SK-N-SH (cell line): ENCODE results near the gene RPL15. TPM values are rescaled to one million over a fixed set of nuclear protein-coding genes. Genes with fewer than 3 reads are reported as not detected.

ENCODE experiments used
- CTCF ChIA-PET: fragments of 300-600, 350-600 bp; formaldehyde crosslinking; extraction: SDS; loops from one replicate; lab custom pipeline; 2021; lab: Yijun Ruan, JAX
- POLR2A ChIA-PET: fragments of 350-600 bp; sonication (Branson Sonifier 250); formaldehyde crosslinking; extraction: SDS; loops from one replicate; lab custom pipeline; 2020; ENCODE audit warnings: antibody characterized with exemption, inconsistent platforms; lab: Yijun Ruan, JAX
- DNase-seq: peaks from one replicate; pipeline ENCODE4 v3.0.0; 2012
- H2AFZ ChIP-seq: fragments of 200-600 bp; sonication (generic); 2 replicates; pipeline ENCODE4 v1.8.1; 2016; ENCODE audit warnings: antibody characterized with exemption, mild to moderate bottlenecking, low read depth
- H3F3A ChIP-seq: fragments of 200-600 bp; sonication (generic); replicated peaks from 2 replicates; pipeline ENCODE3; 2016; ENCODE audit warnings: antibody characterized with exemption, mild to moderate bottlenecking; ENCODE audit not compliant: insufficient read depth
- H3K27ac ChIP-seq, 2 experiments: fragments of 200-500 bp in 1 of 2; fragments of 200-600 bp in 1 of 2; sonication (Bioruptor generic) in 1 of 2; sonication (generic), shearing (Covaris generic) in 1 of 2; 2 replicates each; pipeline versions ENCODE4 v1.5.1 to v1.6.1; 2014 to 2016; ENCODE audit warnings: low read depth in 2 of 2, inconsistent platforms in 1 of 2, low read length in 1 of 2, mild to moderate bottlenecking in 1 of 2, mixed read lengths in 1 of 2
- H3K27me3 ChIP-seq: fragments of 200-600 bp; sonication (generic), shearing (Covaris generic); 2 replicates; pipeline ENCODE4 v1.6.1; 2016; ENCODE audit warnings: mixed run types; ENCODE audit not compliant: insufficient read depth
- H3K36me3 ChIP-seq, 2 experiments: fragments of 200-500 bp in 1 of 2; fragments of 200-600 bp in 1 of 2; sonication (Bioruptor generic) in 1 of 2; sonication (generic) in 1 of 2; replicated peaks in 1 of 2; 2 replicates each; pipeline versions ENCODE3 to v1.5.1; 2014 to 2016; ENCODE audit warnings: low read length in 1 of 2, mild to moderate bottlenecking in 1 of 2; ENCODE audit not compliant: insufficient read depth in 2 of 2, control insufficient read depth in 1 of 2
- H3K4me1 ChIP-seq, 2 experiments: fragments of 200-500 bp in 1 of 2; fragments of 200-600 bp in 1 of 2; sonication (Bioruptor generic) in 1 of 2; sonication (generic), shearing (Covaris generic) in 1 of 2; 2 replicates each; pipeline versions ENCODE4 v1.5.1 to v1.6.1; 2014 to 2016; ENCODE audit warnings: low read depth in 1 of 2, low read length in 1 of 2, mixed run types in 1 of 2; ENCODE audit not compliant: insufficient read depth in 2 of 2, control insufficient read depth in 1 of 2
- H3K4me2 ChIP-seq: fragments of 200-600 bp; sonication (generic), shearing (Covaris generic); 2 replicates; pipeline ENCODE4 v1.6.1; 2017; ENCODE audit warnings: mixed run types
- H3K4me3 ChIP-seq, 2 experiments: fragments of 200-500 bp in 1 of 2; fragments of 200-600 bp in 1 of 2; sonication (Bioruptor generic) in 1 of 2; sonication (generic), shearing (Covaris generic) in 1 of 2; 2 replicates each; pipeline versions ENCODE4 v1.5.1 to v1.8.1; 2014 to 2016; ENCODE audit warnings: low read depth in 2 of 2, inconsistent platforms in 1 of 2, low read length in 1 of 2, mild to moderate bottlenecking in 1 of 2, mixed read lengths in 1 of 2, moderate library complexity in 1 of 2
- H3K79me2 ChIP-seq: fragments of 200-600 bp; sonication (generic); 2 replicates; pipeline ENCODE4 v1.8.1; 2017; ENCODE audit warnings: mild to moderate bottlenecking; ENCODE audit not compliant: insufficient read depth
- H3K9ac ChIP-seq: fragments of 200-600 bp; sonication (generic); 2 replicates; pipeline ENCODE4 v1.6.1; 2017; ENCODE audit warnings: mixed run types
- H3K9me2 ChIP-seq: fragments of 200-600 bp; sonication (generic); 2 replicates; pipeline ENCODE4 v1.6.1; 2017; ENCODE audit warnings: mixed run types
- H3K9me3 ChIP-seq: fragments of 200-600 bp; sonication (generic); 2 replicates; pipeline ENCODE4 v1.6.1; 2017; ENCODE audit warnings: mixed run types, mild to moderate bottlenecking, moderate library complexity
- H4K20me1 ChIP-seq: fragments of 200-600 bp; sonication (generic); 2 replicates; pipeline ENCODE4 v1.6.1; 2017; ENCODE audit warnings: mild to moderate bottlenecking, mixed run types; ENCODE audit not compliant: insufficient read depth
- CHD2 ChIP-seq: fragments of 150-350 bp; IDR thresholded peaks from 2 replicates; pipeline ENCODE4 v1.6.1; 2018; ENCODE audit warnings: low read length; ENCODE audit not compliant: partially characterized antibody
- FOXJ3 ChIP-seq: sonication (generic); formaldehyde crosslinking; IDR thresholded peaks from 2 replicates; pipeline ENCODE4 v1.5.1; 2020; ENCODE audit warnings: mild to moderate bottlenecking, missing genetic modification reagents
- FOXM1 ChIP-seq: IDR thresholded peaks from 2 replicates; pipeline ENCODE4 v1.4.0; 2012; ENCODE audit warnings: low read depth, mild to moderate bottlenecking
- JUND ChIP-seq: IDR thresholded peaks from 2 replicates; pipeline ENCODE4 v1.4.0; 2012
- MAX ChIP-seq: IDR thresholded peaks from 2 replicates; pipeline ENCODE4 v1.4.0; 2012; ENCODE audit warnings: low read depth
- MEF2A ChIP-seq: IDR thresholded peaks from 2 replicates; pipeline ENCODE4 v1.4.0; 2012; ENCODE audit warnings: low read depth, borderline replicate concordance
- MXI1 ChIP-seq: IDR thresholded peaks from 2 replicates; pipeline ENCODE4 v1.6.1; 2012; ENCODE audit warnings: mild to moderate bottlenecking, low read depth, low read length, improper control_type of control experiment
- NFIC ChIP-seq: IDR thresholded peaks from 2 replicates; pipeline ENCODE4 v1.4.0; 2012; ENCODE audit warnings: borderline replicate concordance
- PBX3 ChIP-seq: IDR thresholded peaks from 2 replicates; pipeline ENCODE4; 2012
- POLR2AphosphoS5 ChIP-seq: IDR thresholded peaks from 2 replicates; pipeline ENCODE4 v1.6.1; 2012; ENCODE audit warnings: low read depth, low read length
- RCOR1 ChIP-seq: fragments of 150-350 bp; IDR thresholded peaks from 2 replicates; pipeline ENCODE4 v1.6.1; 2017; ENCODE audit warnings: antibody characterized with exemption, low read length
- REST ChIP-seq: IDR thresholded peaks from 2 replicates; pipeline ENCODE4 v1.6.1; 2012; ENCODE audit warnings: mild to moderate bottlenecking, low read depth, low read length, moderate library complexity
- RFX5 ChIP-seq: IDR thresholded peaks from 2 replicates; pipeline ENCODE4 v1.6.1; 2012; ENCODE audit warnings: mild to moderate bottlenecking, improper control_type of control experiment, low read length
- RXRA ChIP-seq: IDR thresholded peaks from 2 replicates; pipeline ENCODE4 v1.4.0; 2012; ENCODE audit warnings: low read depth, mild to moderate bottlenecking, borderline replicate concordance
- SIN3A ChIP-seq: IDR thresholded peaks from 2 replicates; pipeline ENCODE4 v1.6.1; 2012; ENCODE audit warnings: low read depth, mild to moderate bottlenecking, low read length, moderate library complexity, borderline replicate concordance
- TAF1 ChIP-seq: IDR thresholded peaks from 2 replicates; pipeline ENCODE4 v1.6.1; 2012; ENCODE audit warnings: low read depth, mild to moderate bottlenecking, low read length, moderate library complexity, borderline replicate concordance
- TEAD4 ChIP-seq: IDR thresholded peaks from 2 replicates; pipeline ENCODE4 v1.4.0; 2012; ENCODE audit warnings: mild to moderate bottlenecking, borderline replicate concordance; ENCODE audit not compliant: insufficient read depth
- YY1 ChIP-seq: IDR thresholded peaks from 2 replicates; pipeline ENCODE4 v1.4.0; 2012; ENCODE audit warnings: low read depth, mild to moderate bottlenecking
- WGBS: methylation state at CpG from one replicate; pipeline ENCODE4 v1.1.6; 2017; ENCODE audit warnings: low lambda C conversion rate; 5-methylcytosine and 5-hydroxymethylcytosine counted together
- polyA plus RNA-seq, 3 experiments: library from polyadenylated mRNA; depleted of rRNA; stranded (reverse); fragments of >200 nt; gene quantifications; 2 replicates each; pipeline ENCODE4 v1.2.3, GENCODE V29; 2012

The RPL15 gene
- polyA plus RNA-seq, 1 of the 3 experiments (the other 2 are of a cell fraction), result 5,582 TPM

- H2AFZ ChIP-seq, result no peak overlapping the region
- H3K36me3 ChIP-seq, result no peaks in the 10 kb centered on the region
- CTCF ChIA-PET, result no interaction called here
- no peak overlapping the region for H3K9ac ChIP-seq
- TF ChIP-seq RFX5 (no peak), RCOR1 (no peak), TAF1 (no peak), NFIC (no peak), MEF2A (no peak), MXI1 (no peak), YY1 (no peak), TEAD4 (no peak)
- H3K4me1 ChIP-seq, result peaks cover 0 to 3% of the 10 kb centered on the region in 2 experiments; a peak in 1 of 4 replicates
- H3K27me3 ChIP-seq, result no peaks in the 10 kb centered on the region
- H3K4me2 ChIP-seq, result no peak overlapping the region
- DNase-seq, result peak; percentile 42
- POLR2A ChIA-PET, result interaction anchor here (1.2 kb wide), 1 partner anchor 22 kb away, joined by 6 read pairs; the partner anchor contains the start of genes NKIRAS1 and RPL15
- H4K20me1 ChIP-seq, result no peaks in the 10 kb centered on the region
- no peaks in the 10 kb centered on the region for H3F3A ChIP-seq
- no peak overlapping the region for H3K27ac ChIP-seq
- no peaks in the 10 kb centered on the region for H3K9me3 ChIP-seq
- H3K9me2 ChIP-seq, result no peaks in the 10 kb centered on the region
- no peaks in the 10 kb centered on the region for H3K79me2 ChIP-seq
- no peak overlapping the region for H3K4me3 ChIP-seq
These were observed 21.8 kb downstream of the RPL15 start for GRCh38 chr3:23938688-23939087.

GRCh38 chr3:23940775-23941174 is 23.8 kb downstream of the RPL15 start:
- H3K9me3 ChIP-seq, result no peaks in the 10 kb centered on the region
- H3K27ac ChIP-seq, result no peak overlapping the region
- no peaks in the 10 kb centered on the region for H3K79me2 ChIP-seq
- TF ChIP-seq YY1 (no peak), PBX3 (no peak), SIN3A (no peak), CHD2 (no peak), RCOR1 (no peak), NFIC (no peak), MAX (no peak), REST (no peak), JUND (no peak), POLR2AphosphoS5 (no peak), RXRA (no peak), FOXJ3 (CRISPR knock-in tag) (no peak), FOXM1 (no peak)
- no peak for DNase-seq
- no peak overlapping the region for H2AFZ ChIP-seq
- CTCF ChIA-PET, result no interaction called here
- H3K9me2 ChIP-seq, result no peaks in the 10 kb centered on the region
- H3K4me2 ChIP-seq, result no peak overlapping the region
- no peaks in the 10 kb centered on the region for H3K36me3 ChIP-seq
- H3K27me3 ChIP-seq, result no peaks in the 10 kb centered on the region
- 87% methylated on average over 5 of the region's 5 CpGs for WGBS
- H3K4me1 ChIP-seq, result peaks cover 0 to 7% of the 10 kb centered on the region in 2 experiments; a peak in 2 of 4 replicates
- H4K20me1 ChIP-seq, result no peaks in the 10 kb centered on the region
- H3F3A ChIP-seq, result peaks cover 3% of the 10 kb centered on the region
- POLR2A ChIA-PET, result interaction anchor here (2.2 kb wide), 1 partner anchor 24 kb away, joined by 6 read pairs; the partner anchor contains the start of genes NKIRAS1 and RPL15
- H3K4me3 ChIP-seq, result no peak overlapping the region
- no peak overlapping the region for H3K9ac ChIP-seq
